HepG2 (cell line): Measurements from ENCODE around the gene CDS1. TPM values are rescaled to one million over a fixed set of nuclear protein-coding genes. Genes with fewer than 3 reads are reported as not detected.

Experiments used
- GLMP ChIP-seq: sonication (generic); formaldehyde crosslinking; IDR thresholded peaks from 2 replicates; pipeline ENCODE4 v1.9.0; 2021; ENCODE audit warnings: missing genetic modification reagents, mild to moderate bottlenecking, borderline replicate concordance
- TOE1 ChIP-seq: sonication (generic); formaldehyde crosslinking; IDR thresholded peaks from 2 replicates; pipeline ENCODE4 v1.4.0; 2020; ENCODE audit warnings: mild to moderate bottlenecking, missing genetic modification reagents
- ZBTB21 ChIP-seq: sonication (generic); formaldehyde crosslinking; IDR thresholded peaks from 2 replicates; pipeline ENCODE4 v1.4.0; 2020; ENCODE audit warnings: missing genetic modification reagents
- ZNF615 ChIP-seq: sonication (generic); formaldehyde crosslinking; IDR thresholded peaks from 2 replicates; pipeline ENCODE4 v1.5.0; 2020; ENCODE audit warnings: mild to moderate bottlenecking, missing genetic modification reagents, borderline replicate concordance
- ZNF788 ChIP-seq: sonication (generic); formaldehyde crosslinking; IDR thresholded peaks from 2 replicates; pipeline ENCODE4 v1.5.0; 2020; ENCODE audit warnings: mild to moderate bottlenecking, missing genetic modification reagents, borderline replicate concordance
- polyA plus RNA-seq, 8 experiments: library from polyadenylated mRNA; depleted of rRNA in 3 of 8; stranded (reverse) in 7 of 8; unstranded in 1 of 8; fragments of >200 nt; fragmentation: Illumina TruSeq in 4 of 8; extraction: Trizol in 4 of 8; gene quantifications; 2 replicates each; pipeline versions ENCODE4 v1.2.1 to v1.2.3, GENCODE V29; 2011 to 2016; ENCODE audit warnings: low read depth in 4 of 8, missing spikeins in 1 of 8, mixed read lengths in 1 of 8; ENCODE audit not compliant: insufficient read depth in 1 of 8
- total RNA-seq, 5 experiments: library from RNA; depleted of rRNA; stranded (reverse); fragments of >200 nt; fragmentation: Illumina TruSeq; extraction: Trizol; gene quantifications; 2 replicates each; pipeline ENCODE4 v1.2.3, GENCODE V29; 2016; ENCODE audit warnings: low read depth in 1 of 5
- TF ChIP-seq, protein P1 (sequence below): sonication (generic); formaldehyde crosslinking; IDR thresholded peaks from 2 replicates; pipeline ENCODE4 v1.9.0; 2021; ENCODE audit warnings: missing genetic modification reagents, borderline replicate concordance
- TF ChIP-seq, protein P2 (sequence below): sonication (generic); formaldehyde crosslinking; IDR thresholded peaks from 2 replicates; pipeline ENCODE4 v1.4.0; 2020; ENCODE audit warnings: missing genetic modification reagents

Gene CDS1
- total and polyA plus RNA-seq, 2 of the 13 experiments (the other 11 are each of a cell fraction or from before 2014, with no cell fraction given): 2.1 to 3.2 TPM

DNA sequence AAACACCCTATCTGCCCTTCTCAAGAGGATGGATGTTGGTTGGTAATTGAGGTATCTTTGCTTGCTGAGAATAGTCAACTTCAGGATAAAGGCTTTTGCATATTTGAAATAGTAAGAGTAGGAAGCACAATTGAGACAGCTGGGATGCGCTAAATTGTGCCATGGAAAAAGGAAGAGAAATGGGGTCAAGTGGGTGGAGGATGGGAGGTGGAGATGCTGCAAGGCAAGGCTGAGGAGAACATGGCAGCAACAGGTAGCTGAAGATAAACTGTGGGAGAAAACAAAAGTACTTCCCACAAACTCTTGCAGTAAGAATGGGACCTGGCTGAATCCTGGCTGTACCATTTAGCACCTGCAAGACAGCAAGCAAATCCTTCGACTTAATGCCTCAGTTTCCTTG, 13.9 kb upstream of the CDS1 start (continued):
- TF ChIP-seq ZBTB21 (CRISPR knock-in tag): no peak
- TF ChIP-seq, protein P1, sequence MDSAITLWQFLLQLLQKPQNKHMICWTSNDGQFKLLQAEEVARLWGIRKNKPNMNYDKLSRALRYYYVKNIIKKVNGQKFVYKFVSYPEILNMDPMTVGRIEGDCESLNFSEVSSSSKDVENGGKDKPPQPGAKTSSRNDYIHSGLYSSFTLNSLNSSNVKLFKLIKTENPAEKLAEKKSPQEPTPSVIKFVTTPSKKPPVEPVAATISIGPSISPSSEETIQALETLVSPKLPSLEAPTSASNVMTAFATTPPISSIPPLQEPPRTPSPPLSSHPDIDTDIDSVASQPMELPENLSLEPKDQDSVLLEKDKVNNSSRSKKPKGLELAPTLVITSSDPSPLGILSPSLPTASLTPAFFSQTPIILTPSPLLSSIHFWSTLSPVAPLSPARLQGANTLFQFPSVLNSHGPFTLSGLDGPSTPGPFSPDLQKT (CRISPR knock-in tag): no peak
- TF ChIP-seq TOE1 (CRISPR knock-in tag): no peak
- TF ChIP-seq GLMP (CRISPR knock-in tag): no peak
- TF ChIP-seq ZNF615 (CRISPR knock-in tag): no peak
- no peak for TF ChIP-seq ZNF788 (CRISPR knock-in tag)
- TF ChIP-seq, protein P2, sequence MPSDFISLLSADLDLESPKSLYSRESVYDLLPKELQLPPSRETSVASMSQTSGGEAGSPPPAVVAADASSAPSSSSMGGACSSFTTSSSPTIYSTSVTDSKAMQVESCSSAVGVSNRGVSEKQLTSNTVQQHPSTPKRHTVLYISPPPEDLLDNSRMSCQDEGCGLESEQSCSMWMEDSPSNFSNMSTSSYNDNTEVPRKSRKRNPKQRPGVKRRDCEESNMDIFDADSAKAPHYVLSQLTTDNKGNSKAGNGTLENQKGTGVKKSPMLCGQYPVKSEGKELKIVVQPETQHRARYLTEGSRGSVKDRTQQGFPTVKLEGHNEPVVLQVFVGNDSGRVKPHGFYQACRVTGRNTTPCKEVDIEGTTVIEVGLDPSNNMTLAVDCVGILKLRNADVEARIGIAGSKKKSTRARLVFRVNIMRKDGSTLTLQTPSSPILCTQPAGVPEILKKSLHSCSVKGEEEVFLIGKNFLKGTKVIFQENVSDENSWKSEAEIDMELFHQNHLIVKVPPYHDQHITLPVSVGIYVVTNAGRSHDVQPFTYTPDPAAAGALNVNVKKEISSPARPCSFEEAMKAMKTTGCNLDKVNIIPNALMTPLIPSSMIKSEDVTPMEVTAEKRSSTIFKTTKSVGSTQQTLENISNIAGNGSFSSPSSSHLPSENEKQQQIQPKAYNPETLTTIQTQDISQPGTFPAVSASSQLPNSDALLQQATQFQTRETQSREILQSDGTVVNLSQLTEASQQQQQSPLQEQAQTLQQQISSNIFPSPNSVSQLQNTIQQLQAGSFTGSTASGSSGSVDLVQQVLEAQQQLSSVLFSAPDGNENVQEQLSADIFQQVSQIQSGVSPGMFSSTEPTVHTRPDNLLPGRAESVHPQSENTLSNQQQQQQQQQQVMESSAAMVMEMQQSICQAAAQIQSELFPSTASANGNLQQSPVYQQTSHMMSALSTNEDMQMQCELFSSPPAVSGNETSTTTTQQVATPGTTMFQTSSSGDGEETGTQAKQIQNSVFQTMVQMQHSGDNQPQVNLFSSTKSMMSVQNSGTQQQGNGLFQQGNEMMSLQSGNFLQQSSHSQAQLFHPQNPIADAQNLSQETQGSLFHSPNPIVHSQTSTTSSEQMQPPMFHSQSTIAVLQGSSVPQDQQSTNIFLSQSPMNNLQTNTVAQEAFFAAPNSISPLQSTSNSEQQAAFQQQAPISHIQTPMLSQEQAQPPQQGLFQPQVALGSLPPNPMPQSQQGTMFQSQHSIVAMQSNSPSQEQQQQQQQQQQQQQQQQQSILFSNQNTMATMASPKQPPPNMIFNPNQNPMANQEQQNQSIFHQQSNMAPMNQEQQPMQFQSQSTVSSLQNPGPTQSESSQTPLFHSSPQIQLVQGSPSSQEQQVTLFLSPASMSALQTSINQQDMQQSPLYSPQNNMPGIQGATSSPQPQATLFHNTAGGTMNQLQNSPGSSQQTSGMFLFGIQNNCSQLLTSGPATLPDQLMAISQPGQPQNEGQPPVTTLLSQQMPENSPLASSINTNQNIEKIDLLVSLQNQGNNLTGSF: no peak
